NCI-H2107 (cell line): ENCODE measurements around the gene MMRN1.

Experiments
- DNase-seq: peaks from one replicate; lab custom pipeline; 2025; lab: John Stamatoyannopoulos, UW

Gene MMRN1

GRCh38 chr4:89995006-89995405, 100.4 kb downstream of the MMRN1 start:
- DNase-seq: no peak

DNA sequence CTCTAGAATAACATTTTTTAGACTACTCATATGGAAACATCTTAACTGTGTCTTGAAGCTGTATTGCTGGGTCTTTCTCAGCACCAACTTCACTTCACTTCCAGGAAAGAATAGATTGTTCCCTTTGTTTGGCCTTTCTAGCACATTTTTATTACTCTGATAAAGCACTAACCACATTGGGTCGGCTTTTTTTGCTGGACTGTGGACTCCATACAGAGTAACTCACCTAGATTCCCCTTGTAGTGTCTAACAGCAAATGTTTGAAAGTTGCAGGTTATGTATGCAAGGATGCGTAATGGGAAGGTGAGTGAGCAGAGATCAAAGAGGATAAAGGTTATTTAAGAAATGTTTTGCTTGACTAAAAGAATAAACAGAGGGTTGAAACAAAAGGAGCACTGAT, 101.2 kb downstream of the MMRN1 start:
- DNase-seq: no peak

GRCh38 chr4:89997171-89997704, 102.6 kb downstream of the MMRN1 start:
- DNase-seq: no peak

- no peak for DNase-seq
These were observed 103.9 kb downstream of the MMRN1 start for GRCh38 chr4:89998469-89999011.

DNA sequence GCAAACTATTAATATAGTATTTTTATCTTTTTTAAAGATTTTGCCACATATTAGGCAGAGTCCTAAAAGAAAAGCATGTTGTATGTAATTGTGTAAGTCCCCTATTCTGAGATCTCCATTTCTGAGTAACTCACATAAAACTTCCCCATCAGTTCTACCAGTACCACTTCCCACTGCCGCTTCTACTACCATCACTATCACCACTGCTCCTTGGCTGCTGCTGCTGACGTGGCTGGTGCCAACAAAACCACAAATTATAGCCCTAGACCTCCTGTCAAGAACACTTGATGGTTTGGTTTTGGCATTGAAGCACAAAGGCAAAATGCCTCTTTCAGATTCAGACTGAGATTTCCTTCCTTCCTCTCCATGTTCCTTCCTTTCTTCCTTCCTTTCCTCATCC, 106.4 kb downstream of the MMRN1 start:
- DNase-seq: peak; percentile 3

GRCh38 chr4:90002441-90003062, 107.9 kb downstream of the MMRN1 start:
- DNase-seq: no peak
